A673 (cell line): ENCODE measurements around the gene ERP27. TPM values are rescaled to one million over a fixed set of nuclear protein-coding genes. Genes with fewer than 3 reads are reported as not detected.

ENCODE experiments used
- BruUV-seq: library from RNA; stranded (reverse); fragments of 400-500 nt; replicated peaks from 2 replicates; lab custom pipeline; 2021; lab: Mats Ljungman, UMichigan
- CTCF ChIA-PET: fragments of 300-600 bp; sonication (Branson Sonifier 250); formaldehyde crosslinking; loops from one replicate; lab custom pipeline; 2022; ENCODE audit warnings: antibody characterized with exemption; lab: Charles Lee
- POLR2A ChIA-PET: fragments of 300-600 bp; sonication (Branson Sonifier 250); formaldehyde crosslinking; loops from one replicate; lab custom pipeline; 2022; ENCODE audit warnings: antibody characterized with exemption; ENCODE audit not compliant: low non-redundant PET; lab: Charles Lee
- DNase-seq: peaks from one replicate; pipeline ENCODE4 v3.0.0-alpha.2; 2015; ENCODE audit warnings: low spot score
- H3K27ac ChIP-seq: fragments of 200-600 bp; sonication (generic); 2 replicates; pipeline ENCODE4 v1.5.1; 2016; ENCODE audit warnings: mixed run types, low read depth, mild to moderate bottlenecking, mixed read lengths, antibody characterized with exemption, low read length; ENCODE audit not compliant: poor library complexity, severe bottlenecking
- H3K27me3 ChIP-seq: fragments of 200-600 bp; sonication (generic); replicated peaks from 2 replicates; pipeline ENCODE4 v1.6.1; 2017; ENCODE audit warnings: mixed run types, low read depth, mild to moderate bottlenecking, mixed read lengths, antibody characterized with exemption, low read length; ENCODE audit not compliant: insufficient read depth, poor library complexity
- H3K36me3 ChIP-seq: fragments of 200-600 bp; sonication (generic); 2 replicates; pipeline ENCODE4 v1.6.1; 2016; ENCODE audit warnings: mixed run types, mild to moderate bottlenecking, mixed read lengths, antibody characterized with exemption, low read length; ENCODE audit not compliant: insufficient read depth, poor library complexity, severe bottlenecking
- H3K4me1 ChIP-seq: fragments of 200-600 bp; sonication (generic); 2 replicates; pipeline ENCODE4 v1.6.1; 2017; ENCODE audit warnings: mixed run types, mild to moderate bottlenecking, mixed read lengths, antibody characterized with exemption, low read length; ENCODE audit not compliant: insufficient read depth, poor library complexity, severe bottlenecking
- H3K4me3 ChIP-seq: fragments of 200-600 bp; sonication (generic); 2 replicates; pipeline ENCODE4 v1.5.1; 2016; ENCODE audit warnings: low read depth, mixed run types, mild to moderate bottlenecking, mixed read lengths, low read length; ENCODE audit not compliant: poor library complexity, severe bottlenecking
- H3K9me3 ChIP-seq: fragments of 200-600 bp; sonication (generic); 2 replicates; pipeline ENCODE4 v1.6.1; 2016; ENCODE audit warnings: mixed run types, low read depth, mild to moderate bottlenecking, mixed read lengths, antibody characterized with exemption, low read length; ENCODE audit not compliant: poor library complexity, severe bottlenecking
- CTCF ChIP-seq: fragments of 300-800, 200-600 bp; sonication (generic); conservative IDR thresholded peaks from 2 replicates; pipeline ENCODE4 v1.5.1; 2017; ENCODE audit warnings: low read depth, mild to moderate bottlenecking, antibody characterized with exemption, low read length, moderate library complexity, mixed read lengths
- EZH2 ChIP-seq: fragments of 200-600 bp; sonication (generic); IDR thresholded peaks from 2 replicates; pipeline ENCODE4 v1.6.1; 2017; ENCODE audit warnings: borderline replicate concordance, low read depth, mild to moderate bottlenecking, mixed read lengths, antibody characterized with exemption, low read length; ENCODE audit not compliant: poor library complexity, severe bottlenecking
- intact Hi-C: fragments of 100-400 bp; cut with micrococcal nuclease; formaldehyde crosslinking; loops from one replicate; pipeline ENCODE4 v1.10.0; 2022; ENCODE audit not compliant: unreplicated experiment
- total RNA-seq: library from RNA; stranded (reverse); gene quantifications from 2 replicates; pipeline ENCODE4 v1.2.3, GENCODE V29; 2021

ERP27 gene
- total RNA-seq, 1 experiment from 2014 or later, result not detected

- Histone ChIP-seq H3K36me3 (no peaks in the 10 kb centered on the region), H3K27ac (peak overlapping the region; percentile 81), H3K27me3 (no peaks in the 10 kb centered on the region), H3K4me3 (no peak overlapping the region), H3K4me1 (peaks cover 41% of the 10 kb centered on the region), H3K9me3 (no peaks in the 10 kb centered on the region)
- DNase-seq, result peak; percentile 80
- TF ChIP-seq CTCF, result no peak
- no peak for TF ChIP-seq EZH2
- CTCF ChIA-PET, result no interaction called here
- BruUV-seq, result no TSS peak
- intact Hi-C loops, result no loop called here
- POLR2A ChIA-PET, result interaction anchor here (0.6 kb wide), 1 partner anchor 37 kb away, joined by 3 read pairs; no protein-coding TSS in a partner anchor
Observed at GRCh38 chr12:14893506-14894250, 44.7 kb downstream of the ERP27 start.

- CTCF ChIA-PET, result interaction anchor here (1.3 kb wide), 1 partner anchor 103 kb away, joined by 3 read pairs; no protein-coding TSS in a partner anchor
- intact Hi-C loops, result no loop called here
- POLR2A ChIA-PET, result no interaction called here
Observed at GRCh38 chr12:14892726-14893505, 45.4 kb downstream of the ERP27 start.

DNA sequence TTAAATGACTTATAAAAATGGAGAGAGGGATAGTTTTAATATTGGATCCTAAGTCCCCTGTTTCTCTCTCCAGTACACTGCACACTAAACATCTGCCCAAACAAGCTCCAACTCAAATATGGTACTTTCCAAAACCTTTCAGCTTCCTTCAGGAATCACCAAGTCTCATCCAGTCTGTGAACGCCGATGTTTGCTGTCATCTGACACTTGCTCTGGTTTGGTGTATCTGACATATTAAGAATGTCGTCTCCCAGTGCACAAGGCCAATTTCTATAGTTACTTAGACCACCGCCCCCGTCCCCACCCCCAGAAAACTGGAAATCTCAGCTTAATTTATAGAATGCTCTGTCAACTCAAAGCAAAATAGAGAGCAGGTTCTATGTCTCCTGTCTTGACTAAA, 47.6 kb downstream of the ERP27 start:
- intact Hi-C loops, result no loop called here
- TF ChIP-seq EZH2 (no peak), CTCF (no peak)
- Histone ChIP-seq H3K27me3 (no peaks in the 10 kb centered on the region), H3K27ac (no peak overlapping the region), H3K9me3 (no peaks in the 10 kb centered on the region), H3K36me3 (no peaks in the 10 kb centered on the region), H3K4me1 (peaks cover 25% of the 10 kb centered on the region), H3K4me3 (no peak overlapping the region)
- no peak for DNase-seq
- BruUV-seq, result no TSS peak
- CTCF ChIA-PET, result no interaction called here
- POLR2A ChIA-PET, result no interaction called here

More at GRCh38 chr12:14892726-14893505, 45.4 kb downstream of the ERP27 start:
- Histone ChIP-seq H3K27ac (peak overlapping the region; percentile 81), H3K36me3 (no peaks in the 10 kb centered on the region), H3K4me1 (peaks cover 41% of the 10 kb centered on the region), H3K9me3 (no peaks in the 10 kb centered on the region), H3K27me3 (no peaks in the 10 kb centered on the region), H3K4me3 (no peak overlapping the region)
- peak; percentile 53 for DNase-seq
- no TSS peak for BruUV-seq
- TF ChIP-seq EZH2 (no peak), CTCF (peak; percentile 50)
